Activated T-helper 1 cell treated with anti-CD3 and anti-CD28 coated beads, Interleukin-12 subunit alpha, Interleukin-12 subunit beta, Interleukin-2, Interleukin-4 antibody, amounts not matched to agents 30 ng/mL and 10 ng/mL and 1 ng/mL, durations not matched to agents 14 hours and 24 hours and 36 hours (primary cell): ENCODE data around the gene UBR4. TPM values are rescaled to one million over a fixed set of nuclear protein-coding genes. Genes with fewer than 3 reads are reported as not detected.
A peak's percentile ranks its signal among the peaks of the same experiment; 100 is the strongest.
"Not testable (repeated sequence)": the region's sequence is repeated elsewhere in the genome, so short reads cannot be mapped to it uniquely, and the experiment has no call there.

Source experiments
- DNase-seq: peaks from one replicate; pipeline ENCODE4 v3.0.0; 2021; ENCODE audit warnings: low spot score
- H3K27ac Mint-ChIP-seq: one replicate; pipeline ENCODE4 v1.8.0; 2021; ENCODE audit warnings: mild to moderate bottlenecking, mixed read lengths
- H3K27me3 Mint-ChIP-seq: one replicate; pipeline ENCODE4 v1.8.0; 2022; ENCODE audit warnings: mild to moderate bottlenecking, moderate library complexity, mixed read lengths; ENCODE audit not compliant: insufficient read depth
- H3K36me3 Mint-ChIP-seq: one replicate; pipeline ENCODE4 v1.8.0; 2021; ENCODE audit warnings: low read depth, mixed read lengths
- H3K4me1 Mint-ChIP-seq: one replicate; pipeline ENCODE4 v1.8.0; 2021; ENCODE audit warnings: low read depth, mixed read lengths
- H3K4me3 Mint-ChIP-seq: one replicate; pipeline ENCODE4 v1.8.0; 2021; ENCODE audit warnings: mild to moderate bottlenecking, moderate library complexity, mixed read lengths
- H3K9me3 Mint-ChIP-seq: one replicate; pipeline ENCODE4 v1.8.0; 2021; ENCODE audit warnings: mixed read lengths
- intact Hi-C: fragments of 100-400 bp; cut with micrococcal nuclease; formaldehyde crosslinking; loops from one replicate; pipeline ENCODE4 v1.15.1; 2024
- total RNA-seq: library from RNA; stranded (reverse); gene quantifications from 2 replicates; pipeline ENCODE4 v1.2.3, GENCODE V29; 2022

UBR4 gene
- 155 and 161 TPM in 2 replicates for total RNA-seq

- intact Hi-C loops = loop anchor here (1.0 to 5.0 kb wide), 8 partner anchors 24 to 387 kb away; partner anchors contain the start of genes AKR7A2, ALDH4A1, EMC1 and IFFO2
- H3K27ac Mint-ChIP-seq = peak within 1 kb of the TSS; percentile 98
- H3K36me3 Mint-ChIP-seq = peaks cover 30% of the 10 kb centered on the region
- no peaks in the 10 kb centered on the region for H3K9me3 Mint-ChIP-seq
- peaks cover 63% of the 10 kb centered on the region for H3K4me1 Mint-ChIP-seq
- H3K4me3 Mint-ChIP-seq = peak within 1 kb of the TSS; percentile 94
- H3K27me3 Mint-ChIP-seq = no peaks in the 10 kb centered on the region
- peak; percentile 97 for DNase-seq
Observed at GRCh38 chr1:19209990-19210771, at the start of gene UBR4. Gene UBR4, minus strand, starts transcription at chr1:19210266. Its CDS starts 18 bp downstream, at chr1:19210248.

- H3K27ac Mint-ChIP-seq = no peak overlapping the region
- no peaks in the 10 kb centered on the region for H3K27me3 Mint-ChIP-seq
- H3K9me3 Mint-ChIP-seq = no peaks in the 10 kb centered on the region
- H3K4me3 Mint-ChIP-seq = no peak overlapping the region
- DNase-seq = no peak
- H3K4me1 Mint-ChIP-seq = peaks cover 15% of the 10 kb centered on the region
- intact Hi-C loops = loop anchor here (10.0 kb wide), 1 partner anchor 626 kb away; the partner anchor contains the start of gene OTUD3
- peaks cover 18% of the 10 kb centered on the region for H3K36me3 Mint-ChIP-seq
Observed at GRCh38 chr1:19258353-19258752, 48.3 kb upstream of the UBR4 start.

GRCh38 chr1:19257178-19257914 lies 47.3 kb upstream of the UBR4 start:
- no peaks in the 10 kb centered on the region for H3K9me3 Mint-ChIP-seq
- H3K27me3 Mint-ChIP-seq = no peaks in the 10 kb centered on the region
- H3K4me1 Mint-ChIP-seq = peaks cover 22% of the 10 kb centered on the region
- H3K27ac Mint-ChIP-seq = peak overlapping the region; percentile 86
- intact Hi-C loops = loop anchor here (10.0 kb wide), 1 partner anchor 627 kb away; the partner anchor contains the start of gene OTUD3
- DNase-seq = no peak
- peaks cover 23% of the 10 kb centered on the region for H3K36me3 Mint-ChIP-seq
- H3K4me3 Mint-ChIP-seq = peak overlapping the region; percentile 49

GRCh38 chr1:19256301-19256700 lies 46.2 kb upstream of the UBR4 start:
- not testable (repeated sequence) for DNase-seq, H3K27me3 Mint-ChIP-seq, H3K4me3 Mint-ChIP-seq, H3K9me3 Mint-ChIP-seq
- H3K27ac Mint-ChIP-seq = peak overlapping the region; percentile 86
- peaks cover 24% of the 10 kb centered on the region for H3K36me3 Mint-ChIP-seq
- peaks cover 22% of the 10 kb centered on the region for H3K4me1 Mint-ChIP-seq
- intact Hi-C loops = loop anchor here (10.0 kb wide), 1 partner anchor 628 kb away; the partner anchor contains the start of gene OTUD3

- intact Hi-C loops = loop anchor here (10.0 kb wide), 1 partner anchor 630 kb away; the partner anchor contains the start of gene OTUD3
- Mint-ChIP-seq H3K4me3 (no peak overlapping the region), H3K4me1 (peaks cover 28% of the 10 kb centered on the region)
Observed at GRCh38 chr1:19255288-19255687, 45.2 kb upstream of the UBR4 start.

GRCh38 chr1:19254416-19254815 lies 44.4 kb upstream of the UBR4 start:
- H3K27ac Mint-ChIP-seq = no peak overlapping the region
- peaks cover 32% of the 10 kb centered on the region for H3K36me3 Mint-ChIP-seq
- intact Hi-C loops = loop anchor here (5.0 to 10.0 kb wide), 3 partner anchors 328 to 630 kb away; partner anchors contain the start of genes NBL1 and OTUD3
- DNase-seq = no peak
- H3K27me3 Mint-ChIP-seq = no peaks in the 10 kb centered on the region
- no peak overlapping the region for H3K4me3 Mint-ChIP-seq
- peaks cover 32% of the 10 kb centered on the region for H3K4me1 Mint-ChIP-seq
- no peaks in the 10 kb centered on the region for H3K9me3 Mint-ChIP-seq

More at GRCh38 chr1:19255288-19255687, 45.2 kb upstream of the UBR4 start:
- Mint-ChIP-seq H3K36me3 (peaks cover 30% of the 10 kb centered on the region), H3K27me3 (no peaks in the 10 kb centered on the region), H3K9me3 (no peaks in the 10 kb centered on the region), H3K27ac (no peak overlapping the region)
- DNase-seq = no peak

GRCh38 chr1:19251305-19252196 lies 41.5 kb upstream of the UBR4 start, which contains the start of the genes EMC1 and MRTO4:
Gene EMC1, minus strand, starts transcription at chr1:19251524. Its CDS starts 15 bp downstream, at chr1:19251509.
Gene MRTO4, plus strand, starts transcription at chr1:19251805. Its CDS starts 31 bp downstream, at chr1:19251836.
- Mint-ChIP-seq H3K4me1 (peaks cover 22% of the 10 kb centered on the region), H3K4me3 (peak within 1 kb of the TSS; percentile 99), H3K27me3 (no peaks in the 10 kb centered on the region), H3K36me3 (peaks cover 20% of the 10 kb centered on the region), H3K27ac (peak within 1 kb of the TSS; percentile 98), H3K9me3 (no peaks in the 10 kb centered on the region)
- intact Hi-C loops = loop anchor here (1.0 to 10.0 kb wide), 8 partner anchors 10 to 633 kb away; partner anchors contain the start of genes AKR7A2, NBL1, OTUD3 and SLC66A1
- DNase-seq = peak; percentile 87

GRCh38 chr1:19250629-19251304 lies 40.7 kb upstream of the UBR4 start:
- H3K27me3 Mint-ChIP-seq = no peaks in the 10 kb centered on the region
- H3K36me3 Mint-ChIP-seq = peaks cover 20% of the 10 kb centered on the region
- intact Hi-C loops = loop anchor here (1.0 to 10.0 kb wide), 7 partner anchors 9 to 634 kb away; partner anchors contain the start of genes NBL1, OTUD3 and UBR4
- no peak for DNase-seq
- peak overlapping the region; percentile 98 for H3K27ac Mint-ChIP-seq
- peaks cover 22% of the 10 kb centered on the region for H3K4me1 Mint-ChIP-seq
- H3K4me3 Mint-ChIP-seq = peak overlapping the region; percentile 99
- H3K9me3 Mint-ChIP-seq = no peaks in the 10 kb centered on the region

- peak; percentile 54 for DNase-seq
- H3K36me3 Mint-ChIP-seq = peaks cover 45% of the 10 kb centered on the region
- H3K4me3 Mint-ChIP-seq = no peak overlapping the region
- intact Hi-C loops = loop anchor here (1.0 to 10.0 kb wide), 4 partner anchors 10 to 357 kb away; partner anchors contain the start of genes EMC1 and MRTO4
- H3K4me1 Mint-ChIP-seq = no peaks in the 10 kb centered on the region
- no peak overlapping the region for H3K27ac Mint-ChIP-seq
- no peaks in the 10 kb centered on the region for H3K27me3 Mint-ChIP-seq
- no peaks in the 10 kb centered on the region for H3K9me3 Mint-ChIP-seq
Observed at GRCh38 chr1:19240673-19241538, 30.8 kb upstream of the UBR4 start.

- Mint-ChIP-seq H3K27ac (no peak overlapping the region), H3K36me3 (peaks cover 45% of the 10 kb centered on the region), H3K27me3 (no peaks in the 10 kb centered on the region), H3K9me3 (no peaks in the 10 kb centered on the region), H3K4me1 (no peaks in the 10 kb centered on the region), H3K4me3 (no peak overlapping the region)
- DNase-seq = no peak
- intact Hi-C loops = loop anchor here (10.0 kb wide), 1 partner anchor 115 kb away; no protein-coding TSS in a partner anchor
Observed at GRCh38 chr1:19239876-19240275, 29.8 kb upstream of the UBR4 start.

GRCh38 chr1:19234224-19234623 lies 24.2 kb upstream of the UBR4 start:
- intact Hi-C loops = no loop called here
- DNase-seq = no peak
- Mint-ChIP-seq H3K36me3 (peaks cover 47% of the 10 kb centered on the region), H3K27ac (peak overlapping the region; percentile 21), H3K4me3 (no peak overlapping the region), H3K27me3 (no peaks in the 10 kb centered on the region), H3K9me3 (no peaks in the 10 kb centered on the region), H3K4me1 (no peaks in the 10 kb centered on the region)
